Upper lobe of left lung (tissue), 4 donors: ENCODE results near the gene ALG2.

ENCODE experiments used
- CTCF ChIP-seq, 6 experiments: fragments of 450-650 bp in 4 of 6; fragments of 200-600 bp in 2 of 6; sonication (generic) in 2 of 6; IDR thresholded peaks; one replicate each; pipeline ENCODE4 v1.5.1; 2016 to 2019; ENCODE audit warnings: antibody characterized with exemption in 6 of 6
- EP300 ChIP-seq, 4 donors: sonication (generic); formaldehyde crosslinking; IDR thresholded peaks; one replicate each; pipeline ENCODE4 v1.5.1; 2017; ENCODE audit warnings: antibody characterized with exemption in 4 of 4, control low read depth in 2 of 4
- POLR2A ChIP-seq, 4 donors: fragments of 450-650 bp; IDR thresholded peaks; one replicate each; pipeline ENCODE4 v1.5.1; 2016 to 2017; ENCODE audit warnings: antibody characterized with exemption in 4 of 4, mild to moderate bottlenecking in 2 of 4
- POLR2AphosphoS5 ChIP-seq, 2 donors: sonication (generic); formaldehyde crosslinking; IDR thresholded peaks; one replicate each; pipeline ENCODE4 v1.5.1; 2017; ENCODE audit warnings: antibody characterized with exemption in 2 of 2

DNA sequence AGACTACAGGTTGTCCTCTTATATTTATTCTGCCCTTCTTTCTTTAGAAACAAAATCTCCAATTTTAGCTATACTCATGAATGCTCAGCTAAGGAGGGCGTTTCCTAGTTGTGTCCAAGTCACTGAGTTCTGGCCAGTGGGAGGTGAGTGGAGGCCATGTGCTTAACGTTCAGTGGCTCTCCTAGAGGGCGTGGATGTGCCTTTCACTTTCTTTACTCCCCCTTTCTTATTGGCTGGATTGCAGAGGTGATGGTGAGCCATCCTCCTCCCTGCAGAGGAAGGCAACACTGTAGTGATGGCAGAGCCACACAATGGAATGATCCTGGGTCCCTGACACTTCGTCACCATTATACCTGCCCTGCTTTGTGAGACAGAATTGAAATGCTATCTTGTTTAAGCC, 54.6 kb downstream of the ALG2 start:
- TF ChIP-seq POLR2A (IDR thresholded peaks at IDR 0.05) = no peak
- no peak for TF ChIP-seq CTCF (IDR thresholded peaks at IDR 0.05)
- TF ChIP-seq POLR2AphosphoS5 (IDR thresholded peaks at IDR 0.05) = no peak
- no peak for TF ChIP-seq EP300 (IDR thresholded peaks at IDR 0.05)
